ENCODE results near the gene LRIG1. TPM values are rescaled to one million over a fixed set of nuclear protein-coding genes. Genes with fewer than 3 reads are reported as not detected.

Gene LRIG1
- total RNA-seq, 1 experiment from 2014 or later: 52.4 TPM

DNA sequence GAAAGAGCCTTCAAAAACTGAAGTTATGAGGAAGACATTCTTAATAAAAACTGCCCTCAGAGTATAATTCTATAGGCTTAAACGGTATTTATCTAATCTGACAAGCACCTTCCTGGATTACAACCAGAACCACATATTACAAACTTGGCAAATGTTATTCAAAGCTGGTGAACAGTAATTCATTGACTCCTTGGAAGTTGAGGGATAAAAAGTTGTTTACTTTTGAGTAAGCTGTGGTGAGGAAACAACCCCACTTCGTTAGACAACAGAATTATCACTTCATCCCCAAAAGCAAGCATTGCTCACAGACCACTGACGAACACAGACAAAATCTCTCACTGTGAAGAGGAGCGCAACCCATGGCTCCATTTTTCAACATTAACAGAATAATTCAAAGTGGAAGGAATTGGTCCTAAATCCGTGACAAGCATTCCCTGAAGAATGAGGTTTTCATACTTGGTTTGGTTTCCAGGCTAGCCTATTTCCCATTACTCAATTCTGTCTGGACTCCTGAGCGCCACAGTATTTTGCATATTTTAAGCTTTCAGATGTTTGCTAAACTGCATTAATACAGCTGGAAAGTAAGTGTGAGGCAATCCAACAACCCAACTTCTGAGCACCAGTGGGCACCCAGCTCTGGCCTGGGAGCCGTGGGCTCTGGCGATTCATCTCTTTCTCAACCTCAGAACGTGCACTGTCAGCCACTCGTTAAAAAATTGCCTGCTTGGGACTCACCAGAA is 32.7 kb downstream of the LRIG1 start:
- Histone ChIP-seq H3K36me3 (ENCODE audit: insufficient read depth, low read length) (no peaks in the 10 kb centered on the region), H3K4me1 (ENCODE audit: low read length) (peaks cover 98% of the 10 kb centered on the region), H3K27ac (ENCODE audit: low read length) (peak overlapping the region; percentile 93), H3K79me2 (ENCODE audit: low read length) (peaks cover 51% of the 10 kb centered on the region), H4K20me1 (ENCODE audit: insufficient read depth, low read depth, low read length) (no peaks in the 10 kb centered on the region), H3K9me3 (ENCODE audit: low read length) (no peaks in the 10 kb centered on the region), H3K27me3 (ENCODE audit: low read length) (no peaks in the 10 kb centered on the region), H2AFZ (ENCODE audit: low read length) (no peak overlapping the region), H3K9ac (ENCODE audit: low read length) (peak overlapping the region; percentile 71), H3K4me2 (ENCODE audit: low read depth, low read length, poor library complexity, severe bottlenecking) (peak overlapping the region; percentile 81), H3K4me3 (ENCODE audit: low read length) (peak overlapping the region; percentile 63), H3K9me2 (replicated peaks; ENCODE audit: insufficient read depth, low read length) (no peaks in the 10 kb centered on the region)
- DNase-seq: peak; percentile 74

GRCh38 chr3:66466606-66467270 is 34.1 kb downstream of the LRIG1 start:
- Histone ChIP-seq H3K4me3 (ENCODE audit: low read length) (peak overlapping the region; percentile 60), H3K79me2 (ENCODE audit: low read length) (peaks cover 60% of the 10 kb centered on the region), H3K27ac (ENCODE audit: low read length) (peak overlapping the region; percentile 93), H3K27me3 (ENCODE audit: low read length) (no peaks in the 10 kb centered on the region), H3K9me2 (replicated peaks; ENCODE audit: insufficient read depth, low read length) (no peaks in the 10 kb centered on the region), H3K4me2 (ENCODE audit: low read depth, low read length, poor library complexity, severe bottlenecking) (peak overlapping the region; percentile 81), H4K20me1 (ENCODE audit: insufficient read depth, low read depth, low read length) (no peaks in the 10 kb centered on the region), H3K9me3 (ENCODE audit: low read length) (no peaks in the 10 kb centered on the region), H3K36me3 (ENCODE audit: insufficient read depth, low read length) (peaks cover 6% of the 10 kb centered on the region; the same call in 1 of the 2 replicates), H2AFZ (ENCODE audit: low read length) (0 out of 2 replicates have a peak overlapping the region, but pooled peaks have one; percentile 10), H3K9ac (ENCODE audit: low read length) (peak overlapping the region; percentile 64), H3K4me1 (ENCODE audit: low read length) (peaks cover 98% of the 10 kb centered on the region)
- DNase-seq: peak; percentile 61

DNA sequence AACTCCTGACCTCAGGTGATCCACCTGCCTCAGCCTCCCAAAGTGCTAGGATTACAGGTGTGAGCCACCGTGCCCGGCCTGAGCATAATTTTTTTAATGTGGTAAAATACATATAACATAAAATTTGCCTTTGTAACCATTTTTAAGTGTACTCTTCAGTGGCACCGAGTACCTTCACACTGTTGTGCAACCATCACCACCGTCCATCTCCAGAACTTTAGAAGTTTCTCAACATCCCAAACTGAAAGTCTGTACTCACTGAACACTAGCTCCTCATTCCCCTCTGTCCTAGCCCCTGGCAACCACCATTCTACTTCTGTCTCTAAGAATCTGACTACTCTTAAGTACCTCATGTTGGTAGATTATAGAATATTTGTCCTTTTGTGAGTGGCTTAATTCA is 35.2 kb downstream of the LRIG1 start:
- Histone ChIP-seq H4K20me1 (ENCODE audit: insufficient read depth, low read depth, low read length) (no peaks in the 10 kb centered on the region), H3K9me2 (replicated peaks; ENCODE audit: insufficient read depth, low read length) (no peaks in the 10 kb centered on the region), H3K4me2 (ENCODE audit: low read depth, low read length, poor library complexity, severe bottlenecking) (peak overlapping the region; percentile 81), H3K27ac (ENCODE audit: low read length) (peak overlapping the region; percentile 93), H3K27me3 (ENCODE audit: low read length) (no peaks in the 10 kb centered on the region), H3K36me3 (ENCODE audit: insufficient read depth, low read length) (peaks cover 11% of the 10 kb centered on the region; the same call in 1 of the 2 replicates), H2AFZ (ENCODE audit: low read length) (no peak overlapping the region), H3K79me2 (ENCODE audit: low read length) (peaks cover 69% of the 10 kb centered on the region), H3K9ac (ENCODE audit: low read length) (0 out of 2 replicates have a peak overlapping the region, but pooled peaks have one; percentile 13), H3K4me3 (ENCODE audit: low read length) (no peak overlapping the region), H3K9me3 (ENCODE audit: low read length) (no peaks in the 10 kb centered on the region), H3K4me1 (ENCODE audit: low read length) (peaks cover 97% of the 10 kb centered on the region)
- no peak for DNase-seq

DNA sequence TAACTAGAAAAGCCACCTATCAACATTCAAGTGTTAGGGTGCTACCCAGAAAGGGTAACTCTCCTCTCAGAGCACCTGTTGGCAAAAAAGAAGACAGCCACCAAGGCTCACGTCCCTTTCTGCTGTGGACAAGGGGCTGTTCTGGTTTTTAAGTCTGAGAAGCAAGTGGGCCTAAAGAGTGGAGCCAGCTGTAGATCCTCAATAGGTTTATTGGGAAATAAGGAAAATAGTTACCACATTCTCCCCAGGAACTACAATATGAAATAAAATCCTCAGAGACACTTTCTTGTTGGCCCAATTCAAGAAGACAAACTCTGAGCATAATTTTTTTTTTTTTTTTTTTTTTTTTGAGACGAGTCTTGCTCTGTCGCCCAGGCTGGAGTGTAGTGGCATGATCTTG is 35.8 kb downstream of the LRIG1 start:
- Histone ChIP-seq H3K27ac (ENCODE audit: low read length) (peak overlapping the region; percentile 93), H3K4me3 (ENCODE audit: low read length) (no peak overlapping the region), H3K4me1 (ENCODE audit: low read length) (peaks cover 97% of the 10 kb centered on the region), H3K9ac (ENCODE audit: low read length) (no peak overlapping the region), H3K4me2 (ENCODE audit: low read depth, low read length, poor library complexity, severe bottlenecking) (peak overlapping the region; percentile 10), H3K79me2 (ENCODE audit: low read length) (peaks cover 69% of the 10 kb centered on the region), H4K20me1 (ENCODE audit: insufficient read depth, low read depth, low read length) (no peaks in the 10 kb centered on the region), H3K36me3 (ENCODE audit: insufficient read depth, low read length) (peaks cover 11% of the 10 kb centered on the region; the same call in 1 of the 2 replicates), H2AFZ (ENCODE audit: low read length) (no peak overlapping the region), H3K27me3 (ENCODE audit: low read length) (no peaks in the 10 kb centered on the region), H3K9me2 (replicated peaks; ENCODE audit: insufficient read depth, low read length) (no peaks in the 10 kb centered on the region), H3K9me3 (ENCODE audit: low read length) (no peaks in the 10 kb centered on the region)
- DNase-seq: no peak

GRCh38 chr3:66464512-66464894 is 36.3 kb downstream of the LRIG1 start:
- H3K27ac ChIP-seq (ENCODE audit: low read length): peak overlapping the region; percentile 93
- peaks cover 97% of the 10 kb centered on the region for H3K4me1 ChIP-seq (ENCODE audit: low read length)
- DNase-seq: no peak
- no peaks in the 10 kb centered on the region for H3K27me3 ChIP-seq (ENCODE audit: low read length)
- H3K9ac ChIP-seq (ENCODE audit: low read length): 0 out of 2 replicates have a peak overlapping the region, but pooled peaks have one; percentile 4
- H4K20me1 ChIP-seq (ENCODE audit: insufficient read depth, low read depth, low read length): no peaks in the 10 kb centered on the region
- peaks cover 69% of the 10 kb centered on the region for H3K79me2 ChIP-seq (ENCODE audit: low read length)
- H3K36me3 ChIP-seq (ENCODE audit: insufficient read depth, low read length): peaks cover 11% of the 10 kb centered on the region; the same call in 1 of the 2 replicates
- H2AFZ ChIP-seq (ENCODE audit: low read length): no peak overlapping the region
- peak overlapping the region; percentile 10 for H3K4me2 ChIP-seq (ENCODE audit: low read depth, low read length, poor library complexity, severe bottlenecking)
- H3K9me2 ChIP-seq (replicated peaks; ENCODE audit: insufficient read depth, low read length): no peaks in the 10 kb centered on the region
- no peaks in the 10 kb centered on the region for H3K9me3 ChIP-seq (ENCODE audit: low read length)
- H3K4me3 ChIP-seq (ENCODE audit: low read length): no peak overlapping the region

DNA sequence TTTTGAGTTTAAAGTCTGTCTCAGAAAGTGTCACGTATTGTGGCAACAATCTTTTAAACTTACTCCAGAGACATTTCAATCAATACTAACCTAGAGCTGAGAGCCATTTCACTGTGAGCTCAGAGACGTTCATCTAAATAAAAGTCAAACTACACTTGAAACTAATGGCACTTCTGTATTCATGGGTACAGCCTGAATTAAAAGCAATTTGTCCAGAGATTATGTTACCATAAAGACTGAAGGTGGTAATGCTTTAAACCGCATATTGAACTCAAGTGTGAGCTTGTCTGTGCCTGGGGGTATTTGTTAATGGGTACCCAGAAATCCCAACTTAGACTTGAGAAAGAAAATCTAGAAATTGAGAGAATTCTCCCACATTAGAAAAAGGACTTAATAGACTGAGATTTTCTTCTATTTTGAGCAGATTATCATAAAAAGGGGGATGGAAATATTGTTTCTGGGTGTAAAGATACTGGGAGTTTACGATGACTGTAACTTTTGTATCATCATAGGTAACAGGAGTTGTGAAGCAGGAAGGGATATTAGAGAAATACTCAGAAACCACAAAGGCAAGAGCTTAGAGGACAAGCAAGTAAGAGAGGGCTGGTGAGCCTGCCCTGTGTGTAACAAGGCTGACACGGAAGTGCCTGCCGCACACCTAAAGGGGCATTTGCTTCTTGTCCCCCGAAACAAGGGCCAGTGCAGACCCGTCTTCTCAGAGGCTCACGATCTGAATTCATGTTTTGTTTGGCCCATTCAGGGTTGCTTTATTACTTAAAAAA is 36.9 kb downstream of the LRIG1 start:
- H3K27ac ChIP-seq (ENCODE audit: low read length): peak overlapping the region; percentile 93
- no peaks in the 10 kb centered on the region for H3K27me3 ChIP-seq (ENCODE audit: low read length)
- H2AFZ ChIP-seq (ENCODE audit: low read length): no peak overlapping the region
- H3K9me2 ChIP-seq (replicated peaks; ENCODE audit: insufficient read depth, low read length): no peaks in the 10 kb centered on the region
- H3K4me2 ChIP-seq (ENCODE audit: low read depth, low read length, poor library complexity, severe bottlenecking): peak overlapping the region; percentile 10
- no peaks in the 10 kb centered on the region for H4K20me1 ChIP-seq (ENCODE audit: insufficient read depth, low read depth, low read length)
- H3K79me2 ChIP-seq (ENCODE audit: low read length): peaks cover 71% of the 10 kb centered on the region
- DNase-seq: no peak
- peaks cover 11% of the 10 kb centered on the region; the same call in 1 of the 2 replicates for H3K36me3 ChIP-seq (ENCODE audit: insufficient read depth, low read length)
- H3K9ac ChIP-seq (ENCODE audit: low read length): peak overlapping the region; percentile 31
- H3K4me1 ChIP-seq (ENCODE audit: low read length): peaks cover 97% of the 10 kb centered on the region
- no peaks in the 10 kb centered on the region for H3K9me3 ChIP-seq (ENCODE audit: low read length)
- no peak overlapping the region for H3K4me3 ChIP-seq (ENCODE audit: low read length)

DNA sequence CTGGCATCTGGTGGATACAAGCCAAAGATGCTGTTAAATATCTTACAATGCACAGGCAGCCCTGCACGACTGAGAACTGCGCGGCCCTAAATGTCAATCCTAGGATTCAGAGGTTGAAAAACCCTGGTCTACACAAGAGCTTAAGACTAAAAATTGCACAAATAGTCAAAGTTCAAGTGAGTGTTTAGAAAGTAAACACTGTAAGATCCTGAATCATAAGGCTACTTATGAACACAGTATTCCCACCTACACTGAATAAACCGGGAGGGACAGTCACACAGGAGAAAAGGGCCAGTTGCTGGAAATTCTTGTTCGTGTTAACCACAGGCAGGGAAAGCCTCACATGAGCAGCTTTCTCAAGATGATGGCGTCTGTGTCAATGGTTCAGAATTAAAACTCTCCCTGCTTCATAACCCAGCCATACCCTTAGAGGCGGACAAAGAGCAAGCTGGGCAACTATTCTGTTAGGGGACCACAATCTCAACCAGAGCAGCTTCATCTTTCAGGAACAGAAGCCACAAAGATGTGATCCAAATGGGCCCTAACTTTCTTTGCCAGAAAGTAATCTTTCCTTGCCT is 37.7 kb downstream of the LRIG1 start:
- Histone ChIP-seq H3K9ac (ENCODE audit: low read length) (peak overlapping the region; percentile 31; the same call in 1 of the 2 replicates), H3K4me1 (ENCODE audit: low read length) (peaks cover 89% of the 10 kb centered on the region), H3K36me3 (ENCODE audit: insufficient read depth, low read length) (peaks cover 11% of the 10 kb centered on the region; the same call in 1 of the 2 replicates), H3K4me3 (ENCODE audit: low read length) (no peak overlapping the region), H4K20me1 (ENCODE audit: insufficient read depth, low read depth, low read length) (no peaks in the 10 kb centered on the region), H3K27me3 (ENCODE audit: low read length) (no peaks in the 10 kb centered on the region), H3K79me2 (ENCODE audit: low read length) (peaks cover 64% of the 10 kb centered on the region), H3K9me2 (replicated peaks; ENCODE audit: insufficient read depth, low read length) (no peaks in the 10 kb centered on the region), H3K4me2 (ENCODE audit: low read depth, low read length, poor library complexity, severe bottlenecking) (no peak overlapping the region), H2AFZ (ENCODE audit: low read length) (no peak overlapping the region), H3K9me3 (ENCODE audit: low read length) (no peaks in the 10 kb centered on the region), H3K27ac (ENCODE audit: low read length) (peak overlapping the region; percentile 93)
- DNase-seq: no peak

Data from Karpas-422 (cell line).